Endodermal cell (in vitro differentiated cells): ENCODE results near the gene TUT4. TPM values are rescaled to one million over a fixed set of nuclear protein-coding genes. Genes with fewer than 3 reads are reported as not detected.

Experiments used
- DNase-seq: peaks from one replicate; pipeline ENCODE4 v3.0.0-alpha.2; 2017
- H3K27ac ChIP-seq: 2 replicates; pipeline ENCODE4 v1.5.1; 2013; ENCODE audit warnings: mild to moderate bottlenecking, low read depth, low read length, moderate library complexity
- H3K27me3 ChIP-seq: 2 replicates; pipeline ENCODE4 v1.6.1; 2013; ENCODE audit warnings: mild to moderate bottlenecking, low read length, moderate library complexity; ENCODE audit not compliant: insufficient read depth, control insufficient read depth, poor library complexity, severe bottlenecking
- H3K36me3 ChIP-seq: 2 replicates; pipeline ENCODE4 v1.7.0; 2013; ENCODE audit warnings: mild to moderate bottlenecking, low read length, moderate library complexity; ENCODE audit not compliant: control insufficient read depth, insufficient read depth
- H3K4me1 ChIP-seq: one replicate; pipeline ENCODE4 v1.7.0; 2013; ENCODE audit warnings: low read length; ENCODE audit not compliant: control insufficient read depth, insufficient read depth
- H3K4me3 ChIP-seq: 2 replicates; pipeline ENCODE4 v1.5.1; 2013; ENCODE audit warnings: mild to moderate bottlenecking, low read length, moderate library complexity
- H3K9ac ChIP-seq: 2 replicates; pipeline ENCODE4 v1.6.1; 2013; ENCODE audit warnings: mild to moderate bottlenecking, low read length, moderate library complexity; ENCODE audit not compliant: poor library complexity, severe bottlenecking; ENCODE audit errors: extremely low read depth
- H3K9me3 ChIP-seq: 2 replicates; pipeline ENCODE4 v1.6.1; 2013; ENCODE audit warnings: mild to moderate bottlenecking, low read length, moderate library complexity; ENCODE audit not compliant: control insufficient read depth
- H3K27ac Mint-ChIP-seq: 2 replicates; pipeline ENCODE4 v1.8.0; 2020; ENCODE audit warnings: mixed read lengths
- H3K27me3 Mint-ChIP-seq: 2 replicates; pipeline ENCODE4 v1.8.0; 2021; ENCODE audit warnings: mild to moderate bottlenecking, mixed read lengths; ENCODE audit not compliant: insufficient read depth
- H3K36me3 Mint-ChIP-seq: 2 replicates; pipeline ENCODE4 v1.8.0; 2020; ENCODE audit warnings: low read depth, mixed read lengths
- H3K4me1 Mint-ChIP-seq: 2 replicates; pipeline ENCODE4 v1.8.0; 2020; ENCODE audit warnings: mixed read lengths
- H3K4me3 Mint-ChIP-seq: 2 replicates; pipeline ENCODE4 v1.8.0; 2020; ENCODE audit warnings: mild to moderate bottlenecking, moderate library complexity, mixed read lengths
- H3K9me3 Mint-ChIP-seq: 2 replicates; pipeline ENCODE4 v1.8.0; 2020; ENCODE audit warnings: mild to moderate bottlenecking, mixed read lengths
- CTCF ChIP-seq: fragments of 200-600 bp; sonication (generic); conservative IDR thresholded peaks from 2 replicates; pipeline ENCODE4 v1.5.0; 2021; ENCODE audit warnings: antibody characterized with exemption, mild to moderate bottlenecking
- WGBS, 2 experiments: methylation state at CpG; one replicate each; pipeline versions ENCODE4 v1.1.5 to v1.1.7; 2013; ENCODE audit warnings: missing lambda C conversion rate in 2 of 2, mixed read lengths in 1 of 2; ENCODE audit not compliant: insufficient coverage in 1 of 2, insufficient read length in 1 of 2; 5-methylcytosine and 5-hydroxymethylcytosine counted together
- total RNA-seq, 2 donors: library from RNA; stranded (reverse); fragmentation: NEBNext Ultra II Directional in 1 of 2; extraction: Animal tissue kit (Norgen Biotek cat#: 25700) in 1 of 2; gene quantifications; 2 replicates in 1 of 2; 3 replicates in 1 of 2; pipeline ENCODE4 v1.2.1, GENCODE V29; 2021

Gene TUT4
- total RNA-seq, 2 donors from 2014 or later = 131 to 170 TPM

- 98 to 100% methylated on average over 1 of the region's 1 CpG for WGBS, 2 experiments
- peaks cover 3% of the 10 kb centered on the region for H3K4me1 ChIP-seq
- H3K9ac ChIP-seq = no peak overlapping the region
- Mint-ChIP-seq H3K36me3 (no peaks in the 10 kb centered on the region), H3K27ac (no peak overlapping the region), H3K4me1 (peaks cover 8% of the 10 kb centered on the region), H3K9me3 (no peaks in the 10 kb centered on the region), H3K4me3 (no peak overlapping the region), H3K27me3 (peaks cover 8% of the 10 kb centered on the region)
- H3K9me3 ChIP-seq = no peaks in the 10 kb centered on the region
- no peak overlapping the region for H3K4me3 ChIP-seq
- no peak overlapping the region for H3K27ac ChIP-seq
- no peaks in the 10 kb centered on the region for H3K36me3 ChIP-seq
- no peaks in the 10 kb centered on the region for H3K27me3 ChIP-seq
- no peak for DNase-seq
- TF ChIP-seq CTCF = no peak
Measured at GRCh38 chr1:52576074-52576473, 23.2 kb upstream of the TUT4 start.

- H3K4me3 Mint-ChIP-seq = no peak overlapping the region
- peaks cover 3% of the 10 kb centered on the region for H3K4me1 ChIP-seq
- H3K36me3 ChIP-seq = no peaks in the 10 kb centered on the region
- no peaks in the 10 kb centered on the region for H3K27me3 ChIP-seq
- no peaks in the 10 kb centered on the region for H3K9me3 ChIP-seq
- H3K36me3 Mint-ChIP-seq = no peaks in the 10 kb centered on the region
- peaks cover 6% of the 10 kb centered on the region for H3K27me3 Mint-ChIP-seq
- peaks cover 8% of the 10 kb centered on the region for H3K4me1 Mint-ChIP-seq
- no peak overlapping the region for H3K27ac ChIP-seq
- no peak for DNase-seq
- no peak overlapping the region for H3K27ac Mint-ChIP-seq
- TF ChIP-seq CTCF = no peak
- H3K9me3 Mint-ChIP-seq = no peaks in the 10 kb centered on the region
- H3K4me3 ChIP-seq = no peak overlapping the region
- whole genome bisulfite sequencing, 2 experiments = 92 to 98% methylated on average over 2 of the region's 2 CpGs
- H3K9ac ChIP-seq = no peak overlapping the region
Measured at GRCh38 chr1:52574594-52574993, 21.7 kb upstream of the TUT4 start.

GRCh38 chr1:52572387-52572786, 19.5 kb upstream of the TUT4 start:
- H3K4me3 ChIP-seq = no peak overlapping the region
- Mint-ChIP-seq H3K9me3 (no peaks in the 10 kb centered on the region), H3K4me3 (no peak overlapping the region), H3K27me3 (no peaks in the 10 kb centered on the region), H3K36me3 (no peaks in the 10 kb centered on the region), H3K27ac (no peak overlapping the region), H3K4me1 (peaks cover 15% of the 10 kb centered on the region)
- no peak for DNase-seq
- 85 to 95% methylated on average over 4 of the region's 4 CpGs for WGBS, 2 experiments
- peaks cover 10% of the 10 kb centered on the region for H3K4me1 ChIP-seq
- no peaks in the 10 kb centered on the region for H3K9me3 ChIP-seq
- no peak for TF ChIP-seq CTCF
- no peak overlapping the region for H3K9ac ChIP-seq
- no peaks in the 10 kb centered on the region for H3K36me3 ChIP-seq
- H3K27me3 ChIP-seq = no peaks in the 10 kb centered on the region
- no peak overlapping the region for H3K27ac ChIP-seq
